NCI-H1694 (cell line): ENCODE data around the gene TBX4.

Experiments
- DNase-seq: peaks from one replicate; lab custom pipeline; 2025; lab: John Stamatoyannopoulos, UW

Gene TBX4

GRCh38 chr17:61412860-61413660 lies 39.2 kb upstream of the TBX4 start:
- DNase-seq, result peak; percentile 33

GRCh38 chr17:61413661-61414126 lies 38.5 kb upstream of the TBX4 start:
- no peak for DNase-seq

- no peak for DNase-seq
These were observed 37.9 kb upstream of the TBX4 start for GRCh38 chr17:61414141-61414935.

DNA sequence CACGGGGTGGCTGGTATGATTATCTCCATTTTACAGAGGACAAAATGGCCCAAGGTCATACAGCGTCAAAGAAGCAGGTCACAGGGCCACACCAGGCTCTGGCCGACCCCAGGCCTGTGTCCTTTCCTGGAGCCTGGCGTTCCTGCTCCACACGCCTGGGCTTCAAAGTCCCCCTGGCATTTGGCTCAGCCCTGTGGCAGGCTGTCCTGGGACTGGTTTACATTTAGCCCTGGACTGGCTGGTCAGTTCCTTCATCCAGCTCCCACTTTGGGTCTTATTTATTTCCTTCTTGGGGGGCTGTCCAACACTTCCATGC lies 37.3 kb upstream of the TBX4 start:
- DNase-seq, result no peak

DNA sequence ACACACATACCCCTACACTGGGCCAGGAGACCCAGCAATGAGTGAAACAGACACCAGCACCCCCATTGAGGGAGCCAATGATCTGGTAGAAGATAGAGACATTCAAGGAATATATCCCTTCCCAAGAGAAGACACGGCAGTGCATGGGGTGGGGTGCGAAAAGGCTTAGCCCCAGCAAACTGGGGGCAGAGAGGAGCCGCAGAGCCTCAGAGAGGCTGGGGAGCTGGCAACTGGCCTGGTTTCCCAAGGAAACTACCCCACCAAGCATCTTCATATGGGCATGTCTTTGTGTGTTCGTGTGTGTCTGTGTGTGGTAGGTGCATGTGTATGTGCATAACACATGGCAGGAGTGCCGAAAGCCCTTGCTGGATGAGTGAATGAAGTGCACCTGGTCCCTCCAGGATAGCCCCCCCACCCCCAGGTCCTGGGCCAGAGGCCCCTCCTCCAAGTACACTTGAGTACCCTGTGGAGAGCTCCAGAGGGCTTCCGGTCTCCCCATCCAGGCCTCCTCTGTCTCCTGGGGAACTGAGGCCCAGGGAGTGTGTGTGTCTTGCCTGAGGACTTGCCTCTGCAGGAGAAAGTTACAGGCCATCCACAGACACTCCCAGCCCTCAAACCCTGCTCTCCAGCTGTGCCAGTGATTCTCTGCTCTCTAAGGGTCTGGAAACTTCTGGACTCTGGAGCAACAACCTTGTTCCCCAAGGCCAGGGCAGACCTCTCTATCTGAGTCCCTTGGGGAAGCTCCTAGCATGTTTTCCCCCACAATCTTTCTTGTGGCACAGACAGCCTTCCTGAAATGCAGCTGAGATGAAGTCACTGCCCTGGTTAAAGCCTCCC lies 36.6 kb upstream of the TBX4 start:
- no peak for DNase-seq

DNA sequence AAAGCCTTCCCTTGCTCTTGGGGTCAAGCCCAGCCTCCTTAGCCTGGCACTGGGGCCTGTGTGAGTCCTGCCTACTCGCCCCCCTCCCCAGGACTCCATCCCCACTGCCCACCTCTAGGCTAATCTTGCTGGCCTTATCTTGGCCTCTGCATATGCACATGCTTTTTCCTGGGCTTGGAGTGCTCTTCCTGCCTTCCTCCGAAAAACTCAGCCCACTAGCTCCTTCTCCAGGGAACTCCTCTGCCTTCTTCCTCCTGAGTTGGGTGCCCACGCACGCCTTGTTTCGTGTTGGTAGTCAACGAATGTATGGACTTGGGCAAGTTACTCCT lies 36.0 kb upstream of the TBX4 start:
- no peak for DNase-seq

DNA sequence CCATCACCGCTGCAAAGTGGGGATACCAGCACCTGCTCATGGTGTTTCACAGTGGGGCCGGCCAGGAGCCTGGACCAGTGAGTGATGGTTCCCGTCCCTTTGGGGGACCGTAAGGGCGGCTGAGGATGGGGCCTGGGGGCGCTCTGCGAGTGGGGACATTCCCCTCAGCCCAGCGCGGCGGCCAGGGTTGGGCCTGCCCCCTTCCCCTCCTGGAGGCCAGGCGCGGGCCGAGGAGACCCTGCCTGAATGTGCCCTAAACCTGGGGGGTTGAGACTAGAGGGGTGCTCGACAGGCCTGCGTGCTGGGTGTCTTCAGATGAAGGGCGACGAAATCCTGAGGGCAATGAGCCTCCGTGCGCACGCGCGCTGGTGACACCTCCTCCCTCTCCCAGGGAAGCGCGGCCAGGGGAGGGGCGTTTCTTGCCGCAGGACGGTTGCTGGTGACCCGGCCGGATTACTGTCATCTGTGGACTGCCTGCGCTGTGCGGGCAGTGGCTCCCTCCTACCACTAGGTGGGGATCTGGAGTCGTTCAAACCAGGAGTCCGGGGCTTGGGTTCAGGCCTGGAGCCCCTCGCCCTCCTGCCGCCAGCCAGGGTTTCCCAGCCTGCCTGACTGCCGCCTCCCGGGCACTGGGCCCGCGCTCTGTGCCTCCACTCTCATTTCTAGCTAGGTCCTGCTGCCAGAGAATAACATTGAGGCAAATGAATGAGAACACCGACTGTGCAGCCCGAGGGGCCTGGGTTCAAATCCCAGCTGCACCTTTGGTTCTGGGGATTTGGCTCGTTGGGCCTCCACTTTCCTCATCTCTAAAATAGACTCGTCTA lies 35.5 kb upstream of the TBX4 start:
- DNase-seq, result peak; percentile 74

DNA sequence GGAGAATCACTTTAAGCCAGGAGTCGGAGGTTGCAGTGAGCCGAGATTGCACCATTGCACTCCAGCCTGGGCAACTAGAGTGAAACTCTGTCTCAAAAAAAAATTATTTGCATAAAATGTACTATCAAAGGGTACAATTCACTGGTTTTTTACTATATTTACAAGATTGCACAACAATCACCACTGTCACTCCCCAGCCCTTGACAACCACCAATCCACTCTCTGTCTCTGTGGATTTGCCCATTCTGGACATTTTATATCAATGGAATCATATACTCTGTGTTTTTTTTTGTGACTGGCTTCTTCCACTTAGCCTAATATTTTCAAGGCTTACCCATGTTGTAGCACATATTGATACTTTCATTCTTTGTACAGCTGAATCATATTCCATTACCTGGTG lies 33.8 kb upstream of the TBX4 start:
- DNase-seq, result no peak

DNA sequence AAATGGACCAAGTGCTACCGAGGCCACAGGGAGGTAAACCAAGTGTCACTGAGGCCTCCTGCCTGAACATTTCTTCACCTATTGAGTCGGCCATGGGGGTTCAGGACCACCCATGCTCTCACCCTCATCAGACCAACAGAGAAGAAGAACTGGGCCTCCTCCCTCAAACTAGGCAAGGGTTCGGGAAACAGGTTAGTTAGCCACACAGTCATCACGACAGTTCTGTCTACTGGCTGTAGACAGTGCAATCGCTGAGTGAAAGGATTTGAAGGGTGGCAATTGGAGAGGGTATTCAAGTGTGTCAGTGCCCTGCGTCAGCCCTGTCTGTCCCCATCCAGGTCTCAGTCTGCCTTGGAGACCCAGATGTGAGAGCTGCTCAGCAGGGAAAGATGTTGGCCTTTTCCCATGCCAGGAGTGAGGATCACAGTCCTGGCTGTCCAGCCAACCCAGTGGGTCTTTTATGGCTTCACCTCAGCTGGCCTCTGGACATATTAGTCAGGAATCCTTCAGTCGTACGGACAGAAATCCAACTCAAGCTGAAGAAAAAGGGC lies 32.7 kb upstream of the TBX4 start:
- DNase-seq, result no peak

DNA sequence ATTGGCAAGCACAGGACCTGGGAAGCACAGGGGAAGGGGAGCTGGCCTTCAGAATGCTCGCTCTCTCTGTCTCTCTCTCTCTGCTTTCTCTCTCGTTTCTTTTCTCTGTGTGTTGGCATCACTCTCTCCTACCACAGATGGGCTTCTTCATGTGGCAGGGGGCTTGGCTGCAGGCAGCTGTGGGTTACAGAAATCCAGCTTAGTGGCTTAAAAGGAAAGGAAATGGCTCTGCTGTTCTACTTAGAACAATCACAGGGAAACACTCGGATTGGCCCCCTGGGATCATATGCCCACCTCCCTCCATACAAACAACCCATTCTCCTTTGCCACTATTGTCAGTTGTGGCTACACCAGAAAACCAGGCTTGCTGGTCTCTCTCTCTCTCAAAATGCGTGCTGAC lies 32.2 kb upstream of the TBX4 start:
- no peak for DNase-seq

- DNase-seq, result no peak
These were observed 31.4 kb upstream of the TBX4 start for GRCh38 chr17:61420745-61421398.

DNA sequence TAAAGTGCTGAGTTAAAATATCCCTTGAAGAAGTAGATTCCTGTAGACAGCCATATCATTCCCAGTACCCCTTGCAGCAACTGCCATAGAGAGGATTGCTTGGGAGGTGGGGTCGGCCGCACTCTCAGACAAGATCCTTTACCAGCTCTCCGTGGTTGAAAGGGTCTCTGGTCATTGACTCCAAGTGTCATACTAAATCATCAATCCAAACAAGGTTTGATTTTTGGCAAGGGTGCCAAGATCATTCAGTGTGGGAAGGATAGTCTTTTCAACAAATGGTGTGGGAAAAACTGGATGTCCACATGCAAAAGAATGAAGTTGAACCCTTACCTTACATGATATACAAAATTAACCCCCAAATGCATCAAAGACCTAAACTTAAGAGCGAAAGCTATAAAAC lies 30.8 kb upstream of the TBX4 start:
- no peak for DNase-seq

- DNase-seq, result no peak
These were observed 30.0 kb upstream of the TBX4 start for GRCh38 chr17:61422116-61422799.

GRCh38 chr17:61422869-61423268 lies 29.4 kb upstream of the TBX4 start:
- DNase-seq, result no peak

DNA sequence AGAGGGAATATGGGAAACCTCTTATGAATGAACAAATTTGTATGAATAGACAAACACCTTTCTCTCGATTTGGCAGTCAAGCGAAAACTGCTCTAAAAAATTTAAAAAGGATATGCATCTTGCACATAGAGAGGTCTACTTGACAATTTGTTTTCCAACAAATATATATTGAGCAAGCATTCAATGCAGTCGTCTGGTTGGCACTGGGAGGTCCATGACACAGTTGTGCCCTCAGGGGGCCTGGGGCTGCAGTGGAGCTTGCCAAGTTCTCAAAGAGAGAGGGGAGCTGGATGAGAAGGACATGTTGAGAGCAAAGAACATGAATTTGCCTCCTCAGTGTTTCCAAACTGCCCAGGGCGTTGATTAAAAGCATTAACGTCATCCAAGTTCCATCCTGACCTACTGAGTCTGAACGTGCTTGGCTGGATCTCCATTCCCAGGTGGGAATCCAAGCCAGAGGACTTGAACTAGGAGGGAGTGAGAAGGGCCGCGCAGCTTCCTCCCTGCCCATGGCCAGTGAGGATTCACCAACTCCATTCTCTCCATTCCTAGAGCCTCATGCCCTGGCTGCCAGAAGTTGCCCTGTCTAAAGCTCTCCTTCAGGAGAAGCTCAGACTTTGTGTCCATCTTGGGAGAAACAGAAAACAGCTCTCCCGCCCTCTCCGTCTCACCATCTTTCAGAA lies 28.1 kb upstream of the TBX4 start:
- DNase-seq, result no peak

DNA sequence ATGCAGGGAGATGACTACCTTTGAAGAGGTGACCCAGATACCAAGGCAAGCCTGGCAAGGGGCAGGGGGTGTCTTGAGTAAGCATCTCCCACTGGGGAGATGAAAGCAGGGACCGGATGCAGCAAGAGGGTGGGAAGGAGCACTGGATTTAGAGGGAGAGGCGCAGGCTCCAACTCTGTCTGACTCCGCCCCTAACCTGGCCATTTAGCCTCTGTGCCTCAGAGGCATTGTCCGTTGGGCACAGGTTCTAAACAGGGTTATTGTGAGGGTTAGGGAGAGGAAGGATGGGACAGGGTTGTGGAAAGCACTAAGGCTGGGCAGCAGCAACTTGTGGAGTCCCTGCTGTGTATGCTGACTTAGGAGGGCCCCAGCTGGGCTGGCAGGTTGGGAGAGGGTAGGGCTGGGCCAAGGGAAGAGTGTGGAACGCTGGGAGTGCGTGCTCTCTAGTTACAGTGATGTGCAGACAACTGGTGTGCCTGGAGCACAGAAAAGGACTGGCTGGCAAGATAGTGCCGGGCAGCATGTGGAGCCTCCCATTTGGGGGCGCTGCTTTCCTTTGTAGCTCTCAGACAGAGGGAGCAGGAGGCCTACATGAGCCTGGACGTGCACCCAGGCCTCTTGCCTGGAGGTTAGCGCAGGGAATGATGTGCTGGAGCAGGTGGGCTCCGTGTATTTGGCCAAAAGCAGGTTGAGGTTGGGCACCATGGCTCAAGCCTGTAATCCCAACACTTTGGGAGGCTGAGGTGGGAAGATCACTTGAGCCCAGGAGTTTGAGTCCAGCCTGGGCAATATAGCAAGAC lies 26.3 kb upstream of the TBX4 start:
- peak; percentile 23 for DNase-seq

GRCh38 chr17:61426482-61427304 lies 25.5 kb upstream of the TBX4 start:
- DNase-seq, result no peak

- DNase-seq, result no peak
These were observed 24.7 kb upstream of the TBX4 start for GRCh38 chr17:61427567-61427966.
